H1 (cell line): Measurements from ENCODE around the gene IL9. TPM values are rescaled to one million over a fixed set of nuclear protein-coding genes. Genes with fewer than 3 reads are reported as not detected.

Experiments
- CTCF ChIA-PET: fragments of 300-600 bp; sonication (Branson Sonifier 250); formaldehyde crosslinking; loops from one replicate; lab custom pipeline; 2021; ENCODE audit not compliant: partially characterized antibody; lab: Charles Lee
- POLR2A ChIA-PET: fragments of 300-600 bp; sonication (Branson Sonifier 250); formaldehyde crosslinking; loops from one replicate; lab custom pipeline; 2021; ENCODE audit warnings: inconsistent platforms; ENCODE audit not compliant: partially characterized antibody; lab: Charles Lee
- DNase-seq, 2 experiments: peaks; one replicate each; pipeline versions ENCODE4 v3.0.0 to v3.0.0-alpha.2; 2010 to 2022; ENCODE audit warnings: low spot score in 2 of 2, low read depth in 1 of 2, mixed read lengths in 1 of 2
- FAIRE-seq: peaks from 2 replicates; lab custom pipeline; 2011; peaks lifted over from hg19 to GRCh38; lab: Jason Lieb, UNC
- H2AFZ ChIP-seq: 2 replicates; pipeline ENCODE4 v1.8.1; 2012; ENCODE audit warnings: low read length, inconsistent platforms
- H2AK5ac ChIP-seq: 2 replicates; pipeline ENCODE4 v1.6.1; 2013; ENCODE audit warnings: low read depth, low read length
- H2BK120ac ChIP-seq: replicated peaks from 2 replicates; pipeline ENCODE3; 2013; ENCODE audit warnings: low read depth, low read length, inconsistent platforms
- H2BK12ac ChIP-seq: 2 replicates; pipeline ENCODE4 v1.6.1; 2013; ENCODE audit warnings: low read depth, low read length
- H2BK15ac ChIP-seq: 2 replicates; pipeline ENCODE4 v1.6.1; 2013; ENCODE audit warnings: low read length
- H2BK20ac ChIP-seq: 2 replicates; pipeline ENCODE4 v1.6.1; 2013; ENCODE audit warnings: low read length
- H2BK5ac ChIP-seq: 2 replicates; pipeline ENCODE4 v1.6.1; 2013; ENCODE audit warnings: low read depth, low read length
- H3K14ac ChIP-seq: 2 replicates; pipeline ENCODE4 v1.6.1; 2013; ENCODE audit warnings: inconsistent platforms; ENCODE audit not compliant: insufficient read length
- H3K18ac ChIP-seq: 2 replicates; pipeline ENCODE4 v1.6.1; 2013; ENCODE audit warnings: low read length; ENCODE audit errors: extremely low read depth
- H3K23ac ChIP-seq: 2 replicates; pipeline ENCODE4 v1.6.1; 2013; ENCODE audit warnings: inconsistent platforms; ENCODE audit not compliant: insufficient read length
- H3K23me2 ChIP-seq: 2 replicates; pipeline ENCODE4 v1.6.1; 2013; ENCODE audit warnings: low read depth, low read length
- H3K27ac ChIP-seq: 2 replicates; pipeline ENCODE4 v1.6.1; 2011; ENCODE audit warnings: low read depth, low read length, inconsistent platforms
- H3K27me3 ChIP-seq, 4 experiments: replicated peaks in 1 of 4; 1 replicate in 1 of 4; 2 replicates in 3 of 4; pipeline versions ENCODE4 v1.6.1 to v1.8.1; 2011 to 2013; ENCODE audit warnings: low read length in 3 of 4, mild to moderate bottlenecking in 3 of 4, inconsistent platforms in 2 of 4, mixed read lengths in 2 of 4, moderate library complexity in 1 of 4; ENCODE audit not compliant: control insufficient read depth in 3 of 4, insufficient read depth in 3 of 4; ENCODE audit errors: extremely low read depth in 1 of 4
- H3K36me3 ChIP-seq, 4 experiments: 2 replicates each; pipeline versions ENCODE4 v1.6.1 to v1.8.1; 2011 to 2013; ENCODE audit warnings: mild to moderate bottlenecking in 4 of 4, low read length in 3 of 4, moderate library complexity in 2 of 4, control low read depth in 1 of 4, inconsistent platforms in 1 of 4; ENCODE audit not compliant: insufficient read depth in 4 of 4, control insufficient read depth in 2 of 4
- H3K4ac ChIP-seq: replicated peaks from 2 replicates; pipeline ENCODE3; 2013; ENCODE audit warnings: low read length, low read depth, mixed read lengths, inconsistent platforms; ENCODE audit not compliant: insufficient read length
- H3K4me1 ChIP-seq, 4 experiments: replicated peaks in 1 of 4; 1 replicate in 1 of 4; 2 replicates in 3 of 4; pipeline versions ENCODE4 v1.6.1 to v1.8.1; 2011 to 2013; ENCODE audit warnings: low read length in 3 of 4, inconsistent platforms in 2 of 4, mixed read lengths in 1 of 4; ENCODE audit not compliant: insufficient read depth in 4 of 4, control insufficient read depth in 3 of 4
- H3K4me2 ChIP-seq, 2 experiments: 2 replicates each; pipeline versions ENCODE4 v1.6.1 to v1.8.1; 2011 to 2013; ENCODE audit warnings: low read depth in 2 of 2, low read length in 2 of 2, control low read depth in 1 of 2, inconsistent platforms in 1 of 2, mild to moderate bottlenecking in 1 of 2; ENCODE audit not compliant: insufficient read depth in 1 of 2
- H3K4me3 ChIP-seq, 4 experiments: fragments of 200-600, 300-600 bp in 1 of 4; sonication (generic), shearing (Covaris generic), sonication (Bioruptor Twin) in 1 of 4; 2 replicates each; pipeline versions ENCODE4 v1.5.1 to v1.8.1; 2011 to 2016; ENCODE audit warnings: low read length in 4 of 4, low read depth in 3 of 4, control low read depth in 2 of 4, inconsistent platforms in 2 of 4, mild to moderate bottlenecking in 2 of 4, mixed read lengths in 1 of 4, moderate library complexity in 1 of 4; ENCODE audit not compliant: insufficient read depth in 2 of 4; ENCODE audit errors: extremely low read depth in 1 of 4
- H3K56ac ChIP-seq: replicated peaks from 2 replicates; pipeline ENCODE3; 2013; ENCODE audit warnings: low read depth, mild to moderate bottlenecking, mixed read lengths, low read length, inconsistent platforms; ENCODE audit not compliant: insufficient read length
- H3K79me1 ChIP-seq: 2 replicates; pipeline ENCODE4 v1.6.1; 2013; ENCODE audit warnings: low read depth, low read length, control low read depth
- H3K79me2 ChIP-seq, 2 experiments: 2 replicates each; pipeline versions ENCODE4 v1.6.1 to v1.8.1; 2012 to 2013; ENCODE audit warnings: low read length in 2 of 2, mild to moderate bottlenecking in 2 of 2, inconsistent platforms in 1 of 2; ENCODE audit not compliant: insufficient read depth in 2 of 2, control insufficient read depth in 1 of 2
- H3K9ac ChIP-seq, 4 experiments: replicated peaks in 1 of 4; 1 replicate in 1 of 4; 2 replicates in 3 of 4; pipeline versions ENCODE4 v1.6.1 to v1.8.1; 2011 to 2013; ENCODE audit warnings: low read depth in 3 of 4, low read length in 3 of 4, control low read depth in 2 of 4, mild to moderate bottlenecking in 2 of 4, moderate library complexity in 2 of 4, inconsistent platforms in 1 of 4; ENCODE audit errors: extremely low read depth in 1 of 4
- H3K9me3 ChIP-seq, 2 experiments: 2 replicates each; pipeline versions ENCODE4 v1.6.1 to v1.8.1; 2012 to 2013; ENCODE audit warnings: mild to moderate bottlenecking in 2 of 2, moderate library complexity in 2 of 2, control low read depth in 1 of 2, inconsistent platforms in 1 of 2, low read depth in 1 of 2, low read length in 1 of 2, mixed read lengths in 1 of 2; ENCODE audit not compliant: insufficient read depth in 2 of 2
- H4K20me1 ChIP-seq, 2 experiments: replicated peaks in 1 of 2; 2 replicates each; pipeline versions ENCODE3 to v1.8.1; 2011 to 2013; ENCODE audit warnings: inconsistent platforms in 2 of 2, low read length in 2 of 2, mild to moderate bottlenecking in 1 of 2; ENCODE audit not compliant: insufficient read depth in 2 of 2, control insufficient read depth in 1 of 2
- H4K5ac ChIP-seq: 2 replicates; pipeline ENCODE4 v1.6.1; 2013; ENCODE audit warnings: low read length, low read depth, mixed read lengths, inconsistent platforms; ENCODE audit not compliant: insufficient read length
- H4K8ac ChIP-seq: 2 replicates; pipeline ENCODE4 v1.8.0; 2013; ENCODE audit warnings: mild to moderate bottlenecking, moderate library complexity, low read length, inconsistent platforms; ENCODE audit not compliant: insufficient read depth; ENCODE audit errors: extremely low read depth
- H4K91ac ChIP-seq: replicated peaks from 2 replicates; pipeline ENCODE3; 2013; ENCODE audit warnings: low read length, mixed read lengths, inconsistent platforms; ENCODE audit not compliant: insufficient read length
- CBX8 ChIP-seq: fragments of 300-800, 300-1000 bp; sonication (generic); IDR thresholded peaks from 2 replicates; pipeline ENCODE4 v1.7.1; 2016; ENCODE audit warnings: low read depth, low read length, borderline replicate concordance
- CHD2 ChIP-seq: IDR thresholded peaks from 2 replicates; pipeline ENCODE4 v1.6.1; 2012; ENCODE audit warnings: low read length, improper control_type of control experiment
- CREB1 ChIP-seq: IDR thresholded peaks from 2 replicates; pipeline ENCODE4 v1.6.1; 2012; ENCODE audit warnings: inconsistent platforms
- CTBP2 ChIP-seq: IDR thresholded peaks from 2 replicates; pipeline ENCODE4 v1.7.0; 2011; ENCODE audit warnings: borderline replicate concordance, mild to moderate bottlenecking, moderate library complexity, mixed read lengths, low read length; ENCODE audit not compliant: insufficient read depth, insufficient read length
- FOSL1 ChIP-seq: IDR thresholded peaks from 2 replicates; pipeline ENCODE4 v1.6.1; 2011; ENCODE audit warnings: mild to moderate bottlenecking, low read depth, low read length, moderate library complexity; ENCODE audit not compliant: insufficient read depth
- JUN ChIP-seq: IDR thresholded peaks from 2 replicates; pipeline ENCODE4 v1.6.1; 2011; ENCODE audit warnings: low read depth, mild to moderate bottlenecking, improper control_type of control experiment, low read length
- KDM1A ChIP-seq: fragments of 200-600, 300-600 bp; sonication (generic); IDR thresholded peaks from 2 replicates; pipeline ENCODE4 v1.7.1; 2016; ENCODE audit warnings: mild to moderate bottlenecking, low read length, borderline replicate concordance
- KDM4A ChIP-seq: IDR thresholded peaks from one replicate; pipeline ENCODE4 v1.7.1; 2012; ENCODE audit warnings: low read depth, mild to moderate bottlenecking, moderate library complexity, low read length, inconsistent platforms; ENCODE audit not compliant: severe bottlenecking
- RAD21 ChIP-seq, 2 experiments: IDR thresholded peaks in 1 of 2; conservative IDR thresholded peaks in 1 of 2; 2 replicates each; pipeline ENCODE4 v1.6.1; 2011; ENCODE audit warnings: low read depth in 2 of 2, low read length in 2 of 2, improper control_type of control experiment in 1 of 2, inconsistent platforms in 1 of 2, mild to moderate bottlenecking in 1 of 2, moderate library complexity in 1 of 2
- RFX5 ChIP-seq: IDR thresholded peaks from 2 replicates; pipeline ENCODE4 v1.6.1; 2011; ENCODE audit warnings: low read depth, low read length, improper control_type of control experiment, borderline replicate concordance
- SP2 ChIP-seq: IDR thresholded peaks from 2 replicates; pipeline ENCODE4 v1.6.1; 2012; ENCODE audit warnings: mild to moderate bottlenecking, low read length, inconsistent platforms
- TAF7 ChIP-seq: optimal IDR thresholded peaks from 2 replicates; pipeline ENCODE3; 2011; ENCODE audit warnings: low read depth, mild to moderate bottlenecking, inconsistent platforms, low read length, moderate library complexity, borderline replicate concordance
- TEAD4 ChIP-seq: IDR thresholded peaks from 2 replicates; pipeline ENCODE4 v1.6.1; 2012; ENCODE audit warnings: low read depth, low read length, inconsistent platforms, mixed read lengths
- YY1 ChIP-seq: IDR thresholded peaks from 2 replicates; pipeline ENCODE4 v1.6.1; 2011; ENCODE audit warnings: low read depth, mild to moderate bottlenecking, low read length
- WGBS, 2 experiments: shearing (Covaris generic) in 1 of 2; methylation state at CpG; one replicate each; pipeline versions ENCODE4 v1.1.6 to v1.1.7; 2013 to 2015; ENCODE audit warnings: low lambda C conversion rate in 2 of 2, mixed read lengths in 2 of 2, inconsistent platforms in 1 of 2, low coverage in 1 of 2, missing lambda C conversion rate in 1 of 2; ENCODE audit not compliant: insufficient replicate concordance in 2 of 2, insufficient coverage in 1 of 2, insufficient read length in 1 of 2; ENCODE audit errors: extremely low coverage in 1 of 2, missing lambda C conversion rate in 1 of 2; 5-methylcytosine and 5-hydroxymethylcytosine counted together
- polyA plus RNA-seq, 7 experiments: library from polyadenylated mRNA; depleted of rRNA in 3 of 7; stranded (reverse) in 5 of 7; unstranded in 2 of 7; fragments of >200 nt in 5 of 7; fragments of 200-250 nt in 2 of 7; gene quantifications; 1 replicate in 5 of 7; 2 replicates in 1 of 7; 4 replicates in 1 of 7; pipeline versions ENCODE4 v1.2.1 to v1.2.3, GENCODE V29; 2011 to 2013; ENCODE audit warnings: missing spikeins in 2 of 7, mixed read lengths in 2 of 7
- total RNA-seq: library from RNA; stranded (reverse); fragmentation: NEBNext Ultra II Directional; extraction: Animal tissue kit (Norgen Biotek cat#: 25700); gene quantifications from 2 replicates; pipeline ENCODE4 v1.2.1, GENCODE V29; 2021

Gene IL9
- total and polyA plus RNA-seq, 2 of the 8 experiments (the other 6 are each of a cell fraction or from before 2014, with no cell fraction given) = not detected

DNA sequence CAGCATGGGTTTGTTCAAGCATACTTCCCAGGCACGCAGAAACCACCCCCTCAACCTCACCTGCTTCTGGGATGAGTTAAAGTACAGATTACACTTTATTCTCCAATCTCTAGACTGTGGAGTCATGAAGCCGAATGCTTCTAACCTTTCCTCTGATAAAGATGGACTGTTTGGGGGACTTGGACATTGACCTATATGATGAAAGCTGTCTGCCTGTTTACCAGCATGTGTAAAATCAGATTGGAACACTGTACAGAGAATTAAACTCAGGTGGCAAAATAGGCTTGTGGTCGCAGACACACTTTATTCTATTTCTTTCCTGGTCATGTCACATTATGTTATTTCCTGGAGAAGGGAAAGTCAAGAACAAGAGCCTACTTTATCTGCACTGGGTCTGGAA, 25.7 kb downstream of the IL9 start:
- WGBS, 2 experiments = 59% methylated on average over 3 of the region's 3 CpGs; no CpG with 5 or more reads in 1 of the 2 experiments
- H2AFZ ChIP-seq = no peak overlapping the region
- H3K4ac ChIP-seq = no peak overlapping the region
- H3K14ac ChIP-seq = no peak overlapping the region
- no peak overlapping the region for H4K8ac ChIP-seq
- H2AK5ac ChIP-seq = no peak overlapping the region
- no peak overlapping the region for H2BK12ac ChIP-seq
- H3K18ac ChIP-seq = no peak overlapping the region
- H3K4me1 ChIP-seq = no peaks in the 10 kb centered on the region
- ChIA-PET CTCF (interaction anchor here (0.8 to 4.9 kb wide), 4 partner anchors 11 to 39 kb away, joined by 3 to 21 read pairs (median 8); partner anchors contain the start of gene SLC25A48), POLR2A (no interaction called here)
- H3K79me1 ChIP-seq = no peaks in the 10 kb centered on the region
- no peak overlapping the region for H4K5ac ChIP-seq
- H3K4me2 ChIP-seq = no peak overlapping the region
- no peaks in the 10 kb centered on the region for H3K36me3 ChIP-seq
- H3K27me3 ChIP-seq = no peaks in the 10 kb centered on the region; a peak in 1 of 7 replicates
- H3K79me2 ChIP-seq = no peaks in the 10 kb centered on the region
- H3K27ac ChIP-seq = no peak overlapping the region
- FAIRE-seq = no peak
- no peak overlapping the region for H4K91ac ChIP-seq
- H3K56ac ChIP-seq = no peak overlapping the region
- H3K4me3 ChIP-seq = no peak overlapping the region
- H4K20me1 ChIP-seq = no peaks in the 10 kb centered on the region
- H2BK15ac ChIP-seq = no peak overlapping the region
- H2BK20ac ChIP-seq = no peak overlapping the region
- no peak overlapping the region for H3K23ac ChIP-seq
- H3K23me2 ChIP-seq = no peaks in the 10 kb centered on the region
- no peak for DNase-seq
- H2BK5ac ChIP-seq = no peak overlapping the region
- H3K9ac ChIP-seq = no peak overlapping the region
- H3K9me3 ChIP-seq = no peaks in the 10 kb centered on the region
- no peak overlapping the region for H2BK120ac ChIP-seq
- TF ChIP-seq YY1 (no peak), SP2 (no peak), KDM1A (no peak), CTBP2 (no peak), CHD2 (no peak), TAF7 (no peak), TEAD4 (no peak), RAD21 (IDR thresholded peaks at IDR 0.05 in 1 of 2, conservative IDR thresholded peaks at IDR 0.05 in 1 of 2; ENCODE audit: low read depth in 2 of 2, low read length in 2 of 2) (no peak), RFX5 (no peak), CBX8 (no peak), KDM4A (no peak), JUN (no peak), FOSL1 (no peak), CREB1 (no peak)
